Epidermal melanocyte (primary cell): ENCODE results near the gene GTF2IRD2.
"Not testable (repeated sequence)": the region's sequence is repeated elsewhere in the genome, so short reads cannot be mapped to it uniquely, and the experiment has no call there.

Experiments used
- DNase-seq: peaks from one replicate; pipeline ENCODE4 v3.0.0; 2011; ENCODE audit warnings: low spot score; ENCODE audit not compliant: insufficient read length

The GTF2IRD2 gene

GRCh38 chr7:74850833-74851721 lies at the start of gene GTF2IRD2:
Gene GTF2IRD2, minus strand, starts transcription at chr7:74851605. Its CDS starts 15,227 bp downstream, at chr7:74836378.
- not testable (repeated sequence) for DNase-seq

DNA sequence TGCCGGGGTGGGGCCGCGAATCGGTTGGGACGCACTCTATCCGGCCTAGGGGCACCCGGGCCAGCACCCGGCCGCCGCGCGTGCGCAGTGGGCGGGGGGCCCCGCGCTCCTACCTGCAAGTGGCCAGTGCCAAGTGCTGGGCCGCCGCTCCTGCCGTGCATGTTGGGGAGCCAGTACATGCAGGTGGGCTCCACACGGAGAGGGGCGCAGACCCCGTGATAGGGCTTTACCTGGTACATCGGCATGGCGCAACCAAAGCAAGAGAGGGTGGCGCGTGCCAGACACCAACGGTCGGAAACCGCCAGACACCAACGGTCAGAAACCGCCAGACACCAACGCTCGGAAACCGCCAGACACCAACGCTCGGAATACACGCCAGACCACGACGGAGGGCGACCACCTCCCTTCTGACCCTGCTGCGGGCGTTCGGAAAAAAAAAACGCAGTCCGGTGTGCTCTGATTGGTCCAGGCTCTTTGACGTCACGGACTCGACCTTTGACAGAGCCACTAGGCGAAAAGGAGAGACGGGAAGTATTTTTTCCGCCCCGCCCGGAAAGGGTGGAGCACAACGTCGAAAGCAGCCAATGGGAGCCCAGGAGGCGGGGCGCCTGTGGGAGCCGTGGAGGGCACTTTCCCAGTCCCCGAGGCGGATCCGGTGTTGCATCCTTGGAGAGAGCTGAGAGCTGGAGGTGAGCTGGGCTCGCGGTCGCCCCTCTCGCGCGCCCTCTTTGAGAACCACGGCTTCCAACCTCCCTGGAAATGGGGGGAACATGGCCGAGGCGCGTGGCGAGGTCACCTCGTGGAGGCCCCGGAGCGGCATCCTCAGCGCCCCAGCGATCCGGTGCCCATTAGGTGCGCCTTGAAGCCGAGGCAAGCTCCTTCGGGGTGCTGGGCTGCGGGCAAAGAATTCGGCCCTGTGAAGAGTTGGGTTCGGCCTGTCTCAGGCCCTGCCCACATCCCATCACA lies 39.0 kb upstream of the GTF2IRD2 start:
- not testable (repeated sequence) for DNase-seq

DNA sequence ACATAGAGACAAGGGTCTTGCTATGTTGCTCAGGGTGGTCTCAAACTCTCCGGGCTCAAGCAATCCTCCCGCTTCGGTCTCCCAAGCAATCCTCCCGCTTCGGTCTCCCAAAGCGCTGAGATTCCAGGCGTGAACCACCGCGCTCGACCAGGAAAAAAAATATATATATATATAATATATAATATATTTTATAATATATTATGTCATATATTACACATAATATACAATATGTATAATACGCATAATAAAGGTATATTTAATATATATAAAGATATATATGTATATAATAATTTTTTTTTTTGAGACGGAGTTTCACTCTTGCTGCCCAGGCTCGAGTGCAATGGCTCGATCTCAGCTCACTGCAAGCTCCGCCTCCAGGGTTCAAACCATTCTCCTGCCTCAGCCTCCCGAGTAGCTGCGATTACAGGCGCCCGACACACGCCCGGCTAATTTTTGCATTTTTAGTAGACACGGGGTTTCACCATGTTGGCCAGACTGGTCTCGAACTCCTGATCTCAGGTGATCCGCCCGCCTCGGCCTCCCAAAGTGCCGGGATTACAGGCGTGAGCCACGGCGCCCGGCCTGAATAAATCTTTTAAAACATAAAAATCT lies 38.2 kb upstream of the GTF2IRD2 start:
- not testable (repeated sequence) for DNase-seq

DNA sequence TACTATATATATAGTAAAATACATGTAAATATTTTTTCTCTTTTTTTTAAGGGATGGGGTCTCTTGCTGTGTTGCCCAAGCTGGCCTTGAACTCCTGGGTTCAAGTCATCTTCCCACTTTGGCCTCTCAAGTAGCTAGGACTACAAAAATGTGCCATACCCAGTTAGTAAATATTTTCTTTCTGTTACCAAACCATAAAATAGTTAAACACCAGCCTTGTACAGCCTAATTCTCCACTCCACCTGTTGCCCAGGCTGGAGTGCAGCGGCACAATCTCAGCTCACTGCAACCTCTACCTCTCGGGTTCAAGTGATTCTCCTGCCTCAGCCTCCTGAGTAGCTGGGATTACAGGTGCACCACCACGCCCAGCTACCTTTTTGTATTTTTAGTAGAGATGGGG lies 33.9 kb upstream of the GTF2IRD2 start:
- not testable (repeated sequence) for DNase-seq

DNA sequence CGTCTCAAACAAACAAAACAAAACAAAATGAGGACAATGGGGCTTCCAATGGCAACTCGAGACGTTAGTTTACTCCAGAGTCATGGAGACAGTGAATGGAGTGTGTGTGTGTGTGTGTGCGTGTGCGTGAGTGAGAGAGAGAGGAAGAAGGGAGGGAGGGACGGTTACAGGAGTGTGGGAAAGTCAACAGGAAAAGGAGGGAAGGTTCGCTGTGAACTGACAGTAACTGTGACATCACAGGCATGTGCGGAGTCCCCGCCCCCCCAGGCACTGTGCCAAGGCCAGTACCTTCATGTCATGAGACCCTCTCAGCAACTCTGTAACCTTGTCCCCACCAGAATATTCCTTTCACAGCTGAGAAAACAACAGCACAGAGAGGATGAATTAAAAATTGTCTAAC lies 30.7 kb upstream of the GTF2IRD2 start:
- DNase-seq: not testable (repeated sequence)

DNA sequence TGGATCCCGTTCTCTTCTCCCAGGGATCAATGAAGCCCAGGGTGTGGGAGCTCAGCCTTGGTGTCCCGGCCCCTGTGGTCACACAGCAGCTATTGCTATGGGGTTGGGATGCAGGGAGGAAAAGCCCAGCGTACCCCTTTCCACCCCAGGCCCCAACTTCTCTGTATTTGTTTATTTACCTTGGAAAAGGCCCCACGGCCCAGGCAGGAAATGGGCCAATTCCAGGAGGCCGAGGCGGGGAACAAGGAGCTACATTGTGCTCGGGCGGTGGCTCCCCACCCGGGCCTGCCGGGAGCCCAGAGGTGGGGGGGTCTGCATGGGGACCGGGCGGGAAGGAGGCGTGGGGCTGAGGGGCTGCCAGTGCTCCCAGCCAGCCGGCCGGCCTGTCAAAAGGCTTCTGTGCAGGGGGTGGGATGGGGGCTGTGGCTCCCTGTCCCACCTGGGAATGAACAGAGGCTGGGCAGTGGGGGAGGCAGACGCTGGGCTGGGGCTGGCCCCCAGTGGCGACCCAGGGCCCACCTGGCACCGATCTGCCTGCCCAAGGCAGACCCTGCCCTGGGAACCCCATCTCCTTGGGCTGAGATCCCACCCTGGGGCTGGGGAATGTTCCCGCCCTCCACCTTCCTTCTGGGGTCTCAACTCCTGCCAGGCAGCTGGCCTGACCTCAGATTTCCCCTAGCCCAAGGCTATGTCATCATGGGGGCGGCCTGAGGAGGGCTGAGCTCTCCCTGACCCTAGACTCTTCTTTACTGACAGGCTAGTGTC lies 23.5 kb upstream of the GTF2IRD2 start:
- not testable (repeated sequence) for DNase-seq

DNA sequence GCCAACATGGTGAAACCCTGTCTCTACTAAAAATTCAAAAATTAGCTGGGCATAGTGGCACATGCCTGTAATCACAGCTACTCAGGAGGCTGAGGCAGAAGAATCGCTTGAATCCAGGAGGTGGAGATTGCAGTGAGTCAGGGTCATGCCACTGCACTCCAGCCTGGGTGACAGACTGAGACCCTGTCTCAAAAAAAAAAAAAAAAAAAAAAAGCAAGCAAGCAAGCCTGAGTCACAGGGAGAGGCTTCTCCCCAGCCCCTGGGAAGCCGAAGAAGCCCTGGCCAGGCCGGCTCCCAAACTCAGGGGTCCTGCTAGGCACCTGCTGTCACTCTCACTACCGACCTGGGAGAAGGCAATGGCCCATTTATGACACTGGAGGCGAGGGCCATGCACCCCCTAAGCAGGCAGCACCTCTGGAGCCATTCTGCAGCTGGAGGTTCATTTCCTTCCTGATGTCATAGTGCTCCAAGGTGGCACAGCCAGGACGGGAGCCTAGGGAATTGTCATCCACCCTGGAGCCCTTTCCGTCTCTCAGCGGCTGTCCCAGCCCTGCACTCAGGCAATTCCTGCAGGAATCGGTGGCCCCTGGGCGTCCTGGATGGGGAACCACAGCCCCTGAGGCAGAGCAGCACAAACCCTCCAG lies 22.8 kb upstream of the GTF2IRD2 start:
- DNase-seq: not testable (repeated sequence)

DNA sequence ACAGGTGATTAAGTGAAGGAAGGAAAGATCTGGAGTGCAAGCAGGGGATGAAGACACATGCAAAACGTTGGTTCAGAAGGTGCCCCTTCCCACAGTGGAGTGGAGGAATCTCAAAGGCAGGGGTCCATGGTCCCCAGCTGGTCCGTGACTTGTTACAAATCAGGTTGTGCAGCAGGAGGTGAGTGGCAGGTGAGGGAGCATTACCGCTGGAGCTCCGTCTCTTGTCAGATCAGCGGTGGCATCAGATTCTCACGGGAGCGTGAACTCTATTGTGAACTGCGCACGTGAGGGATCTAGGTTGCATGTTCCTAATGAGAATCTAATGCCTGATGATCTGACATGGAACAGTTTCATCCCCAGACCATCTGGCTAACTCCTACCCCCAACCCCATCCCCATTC lies 21.1 kb upstream of the GTF2IRD2 start:
- DNase-seq: not testable (repeated sequence)

GRCh38 chr7:74865777-74866176 lies 14.4 kb upstream of the GTF2IRD2 start:
- DNase-seq: not testable (repeated sequence)

GRCh38 chr7:74849853-74850252 lies 1.6 kb downstream of the GTF2IRD2 start:
- not testable (repeated sequence) for DNase-seq

DNA sequence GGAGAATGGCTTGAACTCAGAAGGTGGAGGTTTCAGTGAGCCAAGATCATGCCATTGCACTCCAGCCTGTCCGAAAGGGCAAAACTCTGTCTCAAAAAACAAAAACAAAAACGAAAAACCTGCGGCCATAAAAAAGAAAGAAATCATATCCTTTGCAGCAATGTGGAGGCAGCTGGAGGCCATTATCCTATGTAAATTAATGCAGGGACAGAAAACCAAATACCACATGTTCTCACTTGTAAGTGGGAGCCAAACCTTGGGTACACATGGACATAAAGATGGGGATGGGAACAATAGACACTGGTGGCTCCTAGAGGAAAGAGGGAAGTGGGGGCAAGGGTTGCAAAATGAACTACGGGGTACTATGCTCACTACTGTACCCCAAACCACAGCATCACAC lies 21.0 kb downstream of the GTF2IRD2 start:
- DNase-seq: not testable (repeated sequence)

DNA sequence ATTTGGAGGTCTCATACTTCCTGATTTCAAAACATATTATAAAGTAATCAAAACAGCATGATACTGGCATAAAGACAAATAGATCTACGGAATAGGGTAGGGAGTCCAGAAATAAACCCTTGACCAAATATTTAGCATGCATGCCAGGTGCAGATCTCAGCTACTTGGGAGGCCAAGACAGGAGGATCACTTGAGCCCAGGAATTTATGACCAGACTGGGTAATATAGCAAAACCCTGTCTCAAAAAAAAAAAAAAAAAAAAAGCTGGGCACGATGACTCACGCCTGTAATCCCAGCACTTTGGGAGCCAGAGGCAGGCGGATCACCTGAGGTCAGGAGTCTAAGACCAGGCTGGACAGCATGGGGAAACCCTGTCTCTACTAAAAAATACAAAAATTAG lies 21.4 kb downstream of the GTF2IRD2 start:
- DNase-seq: not testable (repeated sequence)

- not testable (repeated sequence) for DNase-seq
These were observed 30.1 kb downstream of the GTF2IRD2 start for GRCh38 chr7:74821259-74821658.

GRCh38 chr7:74820146-74820805 lies 31.1 kb downstream of the GTF2IRD2 start:
- DNase-seq: not testable (repeated sequence)

DNA sequence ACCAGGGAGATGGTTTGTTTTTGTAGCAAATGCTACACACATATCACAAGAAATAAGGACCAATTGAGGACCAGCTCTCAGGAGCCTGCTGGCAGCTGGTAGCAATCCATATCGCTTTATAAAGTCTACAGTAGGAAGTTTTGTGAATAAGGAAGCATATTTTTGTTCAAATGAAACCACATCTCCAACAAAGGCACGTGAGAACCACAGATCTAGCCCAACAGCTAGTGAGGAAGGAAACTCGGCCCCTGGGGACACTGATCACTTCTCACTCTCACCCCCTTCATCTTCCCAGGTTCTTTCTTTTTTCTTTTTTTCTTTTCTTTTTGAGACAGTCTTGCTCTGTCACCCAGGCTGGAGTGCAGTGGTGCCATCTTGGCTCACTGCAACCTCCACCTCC lies 35.5 kb downstream of the GTF2IRD2 start:
- not testable (repeated sequence) for DNase-seq

DNA sequence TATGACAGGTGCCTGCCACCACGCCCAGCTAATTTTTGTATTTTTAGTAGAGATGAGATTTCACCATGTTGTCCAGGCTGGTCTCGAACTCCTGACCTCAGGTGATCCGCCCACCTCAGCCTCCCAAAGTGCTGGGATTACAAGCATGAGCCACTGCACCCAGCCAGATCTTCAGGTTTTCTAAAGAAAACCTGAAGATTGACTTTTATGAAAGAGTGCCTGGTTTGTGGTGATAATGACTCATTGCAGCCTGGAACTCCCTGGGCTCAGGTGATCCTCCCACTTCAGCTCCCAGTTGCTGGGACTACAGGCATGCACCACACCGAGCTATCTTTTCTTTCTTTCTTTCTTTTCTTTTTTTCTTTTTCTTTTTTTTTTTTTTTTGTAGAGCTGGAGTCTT lies 52.8 kb downstream of the GTF2IRD2 start:
- not testable (repeated sequence) for DNase-seq

DNA sequence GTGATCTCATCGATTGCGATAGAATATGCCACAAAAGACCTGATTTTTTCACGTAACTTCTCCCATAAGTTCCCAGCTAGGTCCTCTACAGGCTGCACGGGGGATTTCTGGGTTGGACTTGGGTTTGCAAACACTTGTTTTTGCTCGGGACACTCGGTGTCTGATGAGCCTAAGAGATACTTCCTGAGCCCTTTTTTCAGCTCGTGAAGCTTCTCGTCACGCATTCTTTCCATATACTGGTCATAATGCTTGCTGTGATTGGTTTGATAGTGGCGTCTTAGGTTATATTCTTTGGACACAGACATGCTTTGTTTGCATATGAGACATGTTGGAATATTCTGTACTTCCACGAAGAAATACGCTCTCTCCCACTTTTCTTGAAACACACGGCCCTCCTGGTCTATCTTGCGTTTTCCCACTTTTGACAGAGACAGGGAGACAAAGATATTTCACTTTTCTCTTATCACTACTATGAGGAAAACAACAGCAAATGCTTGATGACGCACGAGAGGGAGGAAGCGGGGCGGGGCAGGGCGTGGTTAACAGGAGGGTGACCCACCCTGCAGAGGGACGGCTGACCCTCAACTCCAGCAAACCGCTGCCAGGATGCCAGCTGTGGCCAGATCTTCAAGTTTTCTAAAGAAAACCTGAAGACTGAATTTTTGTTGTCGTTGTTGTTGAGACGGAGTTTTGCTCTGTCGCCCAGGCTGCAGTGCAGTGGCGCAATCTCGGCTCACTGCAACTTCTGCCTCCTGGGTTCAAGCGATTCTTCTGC lies 53.4 kb downstream of the GTF2IRD2 start:
- not testable (repeated sequence) for DNase-seq

GRCh38 chr7:74789200-74789736 lies 62.1 kb downstream of the GTF2IRD2 start:
- not testable (repeated sequence) for DNase-seq
